K562 (cell line): ENCODE results near the gene SOWAHB. TPM values are rescaled to one million over a fixed set of nuclear protein-coding genes. Genes with fewer than 3 reads are reported as not detected.

Source experiments
- ATAC-seq: fragments of 200-7000 bp; cut with Tn5 transposase; 3 replicates; pipeline ENCODE4 v1.9.1; 2020; ENCODE audit warnings: moderate library complexity
- BruUV-seq: library from RNA; stranded (reverse); fragments of 400-500 nt; replicated peaks from 2 replicates; lab custom pipeline; 2021; lab: Mats Ljungman, UMichigan
- CTCF ChIA-PET: fragments of 300-600 bp; formaldehyde crosslinking; extraction: SDS; loops from one replicate; lab custom pipeline; 2021; ENCODE audit warnings: low intra/inter-chr PET ratio; lab: Yijun Ruan, JAX
- POLR2A ChIA-PET: fragments of 300-600, 350-650 bp; sonication (Branson Sonifier 250); formaldehyde crosslinking; extraction: SDS; loops from one replicate; lab custom pipeline; 2021; ENCODE audit warnings: antibody characterized with exemption, inconsistent platforms; lab: Yijun Ruan, JAX
- DNase-seq, 4 experiments: peaks; one replicate each; pipeline versions ENCODE4 v3.0.0 to v3.0.0-alpha.2; 2011 to 2018; ENCODE audit warnings: low spot score in 3 of 4, mixed read lengths in 3 of 4; ENCODE audit errors: extremely low read depth in 1 of 4
- FAIRE-seq: peaks from 2 replicates; lab custom pipeline; 2011; peaks lifted over from hg19 to GRCh38; lab: Jason Lieb, UNC
- H2AFZ ChIP-seq: 2 replicates; pipeline ENCODE4 v1.6.0; 2011; ENCODE audit warnings: low read depth, low read length, control low read depth, inconsistent platforms
- H3K27ac ChIP-seq: fragments of 200-600 bp; 3 replicates; pipeline ENCODE4 v1.8.0; 2011; ENCODE audit warnings: low read depth, mild to moderate bottlenecking, control low read depth, inconsistent platforms, low read length, moderate library complexity, mixed read lengths; ENCODE audit errors: extremely low read depth
- H3K27me3 ChIP-seq, 2 experiments: fragments of 300-600 bp in 1 of 2; 2 replicates in 1 of 2; 3 replicates in 1 of 2; pipeline versions ENCODE4 v1.6.0 to v1.8.0; 2011; ENCODE audit warnings: inconsistent platforms in 2 of 2, low read length in 2 of 2, mild to moderate bottlenecking in 1 of 2, mixed read lengths in 1 of 2, moderate library complexity in 1 of 2; ENCODE audit not compliant: control insufficient read depth in 2 of 2, insufficient read depth in 2 of 2
- H3K36me3 ChIP-seq: fragments of 300-600 bp; 3 replicates; pipeline ENCODE4 v1.8.0; 2011; ENCODE audit warnings: mild to moderate bottlenecking, low read length, inconsistent platforms; ENCODE audit not compliant: control insufficient read depth, insufficient read depth
- H3K4me1 ChIP-seq, 2 experiments: fragments of 200-600 bp in 1 of 2; replicated peaks in 1 of 2; 2 replicates in 1 of 2; 3 replicates in 1 of 2; pipeline versions ENCODE4 v1.5.1 to v1.8.0; 2011; ENCODE audit warnings: inconsistent platforms in 2 of 2, low read length in 2 of 2, mild to moderate bottlenecking in 1 of 2, mixed read lengths in 1 of 2, moderate library complexity in 1 of 2; ENCODE audit not compliant: control insufficient read depth in 2 of 2, insufficient read depth in 2 of 2
- H3K4me2 ChIP-seq: 2 replicates; pipeline ENCODE4 v1.6.1; 2011; ENCODE audit warnings: low read length, control low read depth, inconsistent platforms, mixed read lengths; ENCODE audit not compliant: insufficient read depth
- H3K4me3 ChIP-seq: fragments of 200-600 bp; sonication (generic), shearing (Covaris generic); 2 replicates; pipeline ENCODE4 v1.5.1; 2016; ENCODE audit warnings: control low read depth, inconsistent platforms
- H3K79me2 ChIP-seq: fragments of 200-600 bp; 3 replicates; pipeline ENCODE4 v1.8.0; 2011; ENCODE audit warnings: low read length, inconsistent platforms; ENCODE audit not compliant: control insufficient read depth, insufficient read depth
- H3K9ac ChIP-seq, 2 experiments: 2 replicates each; pipeline versions ENCODE4 v1.6.0 to v1.6.1; 2011; ENCODE audit warnings: low read depth in 2 of 2, low read length in 2 of 2, control low read depth in 1 of 2, inconsistent platforms in 1 of 2, mild to moderate bottlenecking in 1 of 2, mixed read lengths in 1 of 2; ENCODE audit not compliant: insufficient read depth in 1 of 2
- H3K9me1 ChIP-seq: one replicate; pipeline ENCODE4 v1.6.0; 2011; ENCODE audit warnings: inconsistent platforms, mild to moderate bottlenecking, low read length, moderate library complexity; ENCODE audit not compliant: control insufficient read depth, insufficient read depth
- H3K9me3 ChIP-seq: replicated peaks from 2 replicates; pipeline ENCODE4 v1.5.1; 2011; ENCODE audit warnings: low read depth, low read length, inconsistent platforms; ENCODE audit not compliant: control insufficient read depth, insufficient read depth
- H4K20me1 ChIP-seq: replicated peaks from 2 replicates; pipeline ENCODE4 v1.6.1; 2011; ENCODE audit warnings: low read length, inconsistent platforms, mixed read lengths; ENCODE audit not compliant: control insufficient read depth, insufficient read depth
- ATF1 ChIP-seq, 2 experiments: fragments of 450-650 bp in 1 of 2; IDR thresholded peaks; 2 replicates each; pipeline ENCODE4 v1.6.1; 2016; ENCODE audit warnings: missing compliant biosample characterization in 1 of 2, missing genetic modification characterization in 1 of 2
- FOSL1 ChIP-seq: fragments of 200-800 bp; sonication (Bioruptor generic); conservative IDR thresholded peaks from 2 replicates; pipeline ENCODE4 v1.6.1; 2016; ENCODE audit warnings: missing genetic modification characterization, missing compliant biosample characterization
- KDM2B ChIP-seq: fragments of 250-450 bp; sonication (Bioruptor Pico); IDR thresholded peaks from 2 replicates; pipeline ENCODE4 v1.8.0; 2021; ENCODE audit warnings: mild to moderate bottlenecking, moderate library complexity
- WGBS: fragments of 100-300 bp; shearing (Covaris generic); methylation state at CpG from one replicate; pipeline ENCODE4 v1.1.6; 2016; ENCODE audit warnings: low coverage, mixed read lengths; ENCODE audit not compliant: insufficient coverage; ENCODE audit errors: missing lambda C conversion rate; 5-methylcytosine and 5-hydroxymethylcytosine counted together
- in situ Hi-C: fragments of 300-500 bp; cut with MboI; formaldehyde crosslinking; loops from 4 replicates; pipeline ENCODE4 v1.15.0; 2018; ENCODE audit warnings: inconsistent platforms, mixed read lengths
- intact Hi-C: fragments of 100-400 bp; cut with micrococcal nuclease; formaldehyde crosslinking; loops from 2 replicates; pipeline ENCODE4 v1.14.2; 2022
- polyA plus RNA-seq, 8 experiments: library from polyadenylated mRNA; depleted of rRNA in 4 of 8; stranded (reverse) in 5 of 8; unstranded in 3 of 8; fragments of >200 nt; fragmentation: Nextera tagmentation in 2 of 8; fragmentation: Illumina TruSeq in 1 of 8; extraction: Ambion mirVana in 2 of 8; extraction: Trizol in 1 of 8; gene quantifications; 2 replicates each; pipeline versions ENCODE4 v1.2.1 to v1.2.3, GENCODE V29; 2011 to 2014; ENCODE audit warnings: inconsistent platforms in 1 of 8, missing spikeins in 1 of 8
- total RNA-seq, 7 experiments: library from RNA; depleted of rRNA in 6 of 7; stranded (reverse); fragments of >200 nt in 6 of 7; fragmentation: Illumina TruSeq in 2 of 7; extraction: Trizol in 2 of 7; gene quantifications; 2 replicates each; pipeline versions ENCODE4 v1.2.1 to v1.2.3, GENCODE V29; 2011 to 2021; ENCODE audit warnings: low replicate concordance in 1 of 7

SOWAHB gene
- total and polyA plus RNA-seq, 9 of the 15 experiments (the other 6 are each of a cell fraction or from before 2014, with no cell fraction given) = not detected

GRCh38 chr4:76886214-76886613 lies 11.7 kb downstream of the SOWAHB start:
- no peak overlapping the region for H3K4me2 ChIP-seq
- H3K27ac ChIP-seq = no peak overlapping the region
- H2AFZ ChIP-seq = no peak overlapping the region
- no peak overlapping the region for H3K9ac ChIP-seq
- in situ Hi-C loops = no loop called here
- no peaks in the 10 kb centered on the region; the same call in 1 of the 2 replicates for H4K20me1 ChIP-seq
- BruUV-seq = no TSS peak
- no peaks in the 10 kb centered on the region; a peak in 1 of 5 replicates for H3K4me1 ChIP-seq
- peaks cover 0 to 2% of the 10 kb centered on the region in 2 experiments; a peak in 4 of 5 replicates for H3K27me3 ChIP-seq
- 24% methylated on average over 5 of the region's 5 CpGs for WGBS
- FAIRE-seq = no peak
- no peaks in the 10 kb centered on the region for H3K9me1 ChIP-seq
- intact Hi-C loops = no loop called here
- no peak overlapping the region for H3K4me3 ChIP-seq
- ATAC-seq = no peak
- no peaks in the 10 kb centered on the region for H3K36me3 ChIP-seq
- CTCF ChIA-PET = no interaction called here
- TF ChIP-seq ATF1 (CRISPR knock-in tag; IDR thresholded peaks at IDR 0.05) = no peak
- no peak for TF ChIP-seq ATF1 (tag; IDR thresholded peaks at IDR 0.05)
- TF ChIP-seq, all 486 proteins: peak for 0
- no peaks in the 10 kb centered on the region for H3K9me3 ChIP-seq
- POLR2A ChIA-PET = interaction anchor here (0.7 to 0.9 kb wide), 3 partner anchors 10 to 619 kb away, joined by 3 to 5 read pairs (median 4); no protein-coding TSS in a partner anchor
- no peak for DNase-seq
- H3K79me2 ChIP-seq = no peaks in the 10 kb centered on the region

DNA sequence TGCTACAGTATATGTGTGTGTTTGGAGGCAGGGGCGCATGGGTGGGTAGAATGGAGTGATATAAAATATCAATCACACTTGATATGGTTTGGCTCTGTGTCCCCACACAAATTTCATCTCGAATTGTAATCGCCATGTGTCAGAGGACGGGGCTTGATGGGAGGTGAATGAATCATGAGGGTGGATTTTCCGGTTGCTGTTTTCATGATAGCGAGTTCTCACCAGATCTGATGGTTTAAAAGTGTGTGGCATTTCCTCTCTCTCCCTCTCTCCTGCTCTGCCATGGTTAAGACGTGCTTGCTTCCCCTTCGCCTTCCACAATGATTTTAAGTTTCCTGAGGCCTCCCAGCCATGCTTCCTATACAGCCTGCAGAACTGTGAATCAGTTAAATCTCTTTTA lies 14.8 kb downstream of the SOWAHB start:
- Histone ChIP-seq H3K4me1 (no peaks in the 10 kb centered on the region; a peak in 1 of 5 replicates), H3K27me3 (peaks cover 0 to 2% of the 10 kb centered on the region in 2 experiments; a peak in 4 of 5 replicates), H3K9me1 (no peaks in the 10 kb centered on the region), H3K9me3 (no peaks in the 10 kb centered on the region), H3K9ac (no peak overlapping the region), H2AFZ (no peak overlapping the region), H3K79me2 (no peaks in the 10 kb centered on the region), H3K4me3 (no peak overlapping the region), H4K20me1 (no peaks in the 10 kb centered on the region; the same call in 1 of the 2 replicates), H3K36me3 (no peaks in the 10 kb centered on the region), H3K27ac (no peak overlapping the region), H3K4me2 (no peak overlapping the region)
- in situ Hi-C loops = no loop called here
- CTCF ChIA-PET = no interaction called here
- ATAC-seq (no peak), FAIRE-seq (no peak), DNase-seq (no peak)
- no TSS peak for BruUV-seq
- intact Hi-C loops = no loop called here
- 0 out of 2 replicates have a peak, but pooled peaks have one; percentile 24 for TF ChIP-seq FOSL1 (tag)
- no peak for TF ChIP-seq KDM2B (CRISPR knock-in tag)
- POLR2A ChIA-PET = no interaction called here
- 2% methylated on average over 8 of the region's 8 CpGs for WGBS
